OCI-LY3 (cell line): ENCODE results near the gene RPL13.

Experiments used
- H2AFZ ChIP-seq: fragments of 200-600, 300-600 bp; shearing (Covaris generic); 2 replicates; pipeline ENCODE4 v1.6.0; 2014; ENCODE audit warnings: antibody characterized with exemption, low read depth, low read length
- H3K27ac ChIP-seq: fragments of 200-600, 300-600 bp; sonication (generic); 2 replicates; pipeline ENCODE4 v1.5.1; 2014; ENCODE audit warnings: mild to moderate bottlenecking, low read length, moderate library complexity, mixed read lengths
- H3K27me3 ChIP-seq: fragments of 200-600, 300-600 bp; sonication (generic); 2 replicates; pipeline ENCODE4 v1.6.1; 2014; ENCODE audit warnings: low read depth, low read length, mixed read lengths
- H3K36me3 ChIP-seq: fragments of 200-600, 300-600 bp; sonication (generic); replicated peaks from 2 replicates; pipeline ENCODE3; 2014; ENCODE audit warnings: low read depth, low read length, mixed read lengths
- H3K4me1 ChIP-seq: fragments of 300-600, 200-600 bp; sonication (generic); 2 replicates; pipeline ENCODE4 v1.6.1; 2014; ENCODE audit warnings: low read length, mixed read lengths
- H3K4me2 ChIP-seq: fragments of 200-600, 300-600 bp; sonication (generic); 2 replicates; pipeline ENCODE4 v1.6.1; 2014; ENCODE audit warnings: low read length, mixed read lengths
- H3K4me3 ChIP-seq: fragments of 300-600, 200-600 bp; sonication (generic); 2 replicates; pipeline ENCODE4 v1.5.1; 2014; ENCODE audit warnings: antibody characterized with exemption, mild to moderate bottlenecking, low read length, moderate library complexity
- H3K79me2 ChIP-seq: fragments of 300-600, 200-600 bp; shearing (Covaris generic); 2 replicates; pipeline ENCODE4 v1.6.1; 2014; ENCODE audit warnings: mild to moderate bottlenecking, low read length, mixed read lengths
- H3K9ac ChIP-seq: fragments of 300-600, 200-600 bp; shearing (Covaris generic); 2 replicates; pipeline ENCODE4 v1.6.0; 2014; ENCODE audit warnings: mild to moderate bottlenecking, low read length, moderate library complexity
- H3K9me3 ChIP-seq: fragments of 200-600, 300-600 bp; shearing (Covaris generic); 2 replicates; pipeline ENCODE4 v1.6.1; 2014; ENCODE audit warnings: low read length, mixed read lengths; ENCODE audit not compliant: insufficient read depth
- H4K20me1 ChIP-seq: fragments of 200-600, 300-600 bp; sonication (generic); 2 replicates; pipeline ENCODE4 v1.6.1; 2016; ENCODE audit warnings: low read length, mixed read lengths; ENCODE audit not compliant: insufficient read depth
- EZH2phosphoT487 ChIP-seq: fragments of 200-600 bp; shearing (Covaris generic); IDR thresholded peaks from 2 replicates; pipeline ENCODE4 v1.6.1; 2018; ENCODE audit warnings: antibody characterized with exemption, mixed run types, low read depth
- TF ChIP-seq, protein P1 (sequence below): fragments of 200-600, 300-600 bp; sonication (generic); IDR thresholded peaks from 2 replicates; pipeline ENCODE4 v1.5.1; 2014; ENCODE audit warnings: antibody characterized with exemption, low read length, low read depth

RPL13 gene

DNA sequence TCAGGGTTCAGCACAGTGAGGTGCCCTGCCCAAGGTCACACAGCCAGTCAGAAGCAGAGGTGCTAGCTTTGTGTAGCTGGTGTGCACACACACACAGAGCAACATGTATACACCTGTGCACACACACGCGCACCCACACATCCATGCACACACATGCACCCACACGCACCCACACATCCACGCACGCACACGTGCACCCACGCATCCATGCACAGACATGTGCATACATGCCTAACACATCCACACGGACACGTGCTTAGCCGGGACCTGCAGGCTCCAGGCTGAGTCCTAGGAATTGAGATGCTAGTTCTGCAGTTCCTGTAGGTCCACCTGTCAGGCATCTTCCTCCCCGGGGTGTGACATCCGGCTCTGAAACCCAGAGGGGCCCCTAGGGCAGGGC lies 39.9 kb downstream of the RPL13 start:
- H3K27ac ChIP-seq = no peak overlapping the region
- H3K4me3 ChIP-seq = no peak overlapping the region
- H3K9me3 ChIP-seq = no peaks in the 10 kb centered on the region
- peaks cover 3% of the 10 kb centered on the region; the same call in 1 of the 2 replicates for H3K4me1 ChIP-seq
- H3K79me2 ChIP-seq = no peaks in the 10 kb centered on the region
- H4K20me1 ChIP-seq = no peaks in the 10 kb centered on the region
- no peak for TF ChIP-seq EZH2phosphoT487
- TF ChIP-seq, protein P1, sequence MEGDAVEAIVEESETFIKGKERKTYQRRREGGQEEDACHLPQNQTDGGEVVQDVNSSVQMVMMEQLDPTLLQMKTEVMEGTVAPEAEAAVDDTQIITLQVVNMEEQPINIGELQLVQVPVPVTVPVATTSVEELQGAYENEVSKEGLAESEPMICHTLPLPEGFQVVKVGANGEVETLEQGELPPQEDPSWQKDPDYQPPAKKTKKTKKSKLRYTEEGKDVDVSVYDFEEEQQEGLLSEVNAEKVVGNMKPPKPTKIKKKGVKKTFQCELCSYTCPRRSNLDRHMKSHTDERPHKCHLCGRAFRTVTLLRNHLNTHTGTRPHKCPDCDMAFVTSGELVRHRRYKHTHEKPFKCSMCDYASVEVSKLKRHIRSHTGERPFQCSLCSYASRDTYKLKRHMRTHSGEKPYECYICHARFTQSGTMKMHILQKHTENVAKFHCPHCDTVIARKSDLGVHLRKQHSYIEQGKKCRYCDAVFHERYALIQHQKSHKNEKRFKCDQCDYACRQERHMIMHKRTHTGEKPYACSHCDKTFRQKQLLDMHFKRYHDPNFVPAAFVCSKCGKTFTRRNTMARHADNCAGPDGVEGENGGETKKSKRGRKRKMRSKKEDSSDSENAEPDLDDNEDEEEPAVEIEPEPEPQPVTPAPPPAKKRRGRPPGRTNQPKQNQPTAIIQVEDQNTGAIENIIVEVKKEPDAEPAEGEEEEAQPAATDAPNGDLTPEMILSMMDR = no peak
- H3K27me3 ChIP-seq = no peaks in the 10 kb centered on the region
- H2AFZ ChIP-seq = no peak overlapping the region; the same call in 1 of the 2 replicates
- no peaks in the 10 kb centered on the region for H3K36me3 ChIP-seq
- H3K4me2 ChIP-seq = no peak overlapping the region
- no peak overlapping the region for H3K9ac ChIP-seq

DNA sequence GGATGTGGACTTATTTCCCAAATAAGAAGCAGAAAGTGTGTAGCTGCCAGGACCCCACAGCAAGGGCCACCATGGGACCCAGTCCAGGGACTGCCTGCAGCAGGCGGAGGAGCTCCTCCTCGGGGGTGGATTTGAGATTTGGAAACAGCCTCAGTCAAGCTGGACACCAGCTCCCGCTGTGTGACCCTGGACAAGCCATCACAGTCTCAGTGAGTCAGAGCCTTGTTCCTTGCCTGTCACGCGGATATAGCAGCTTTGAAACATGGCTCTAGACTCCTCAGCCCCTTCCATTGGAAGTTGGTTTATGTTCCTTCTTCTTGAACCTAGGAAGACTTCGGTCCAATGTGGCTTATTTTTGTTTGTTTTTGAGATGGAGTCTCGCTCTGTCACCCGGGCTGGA lies 40.5 kb downstream of the RPL13 start:
- TF ChIP-seq EZH2phosphoT487 = no peak
- TF ChIP-seq, protein P1 = no peak
- H3K4me1 ChIP-seq = peaks cover 3% of the 10 kb centered on the region; the same call in 1 of the 2 replicates
- H3K4me2 ChIP-seq = no peak overlapping the region
- no peak overlapping the region for H3K27ac ChIP-seq
- H2AFZ ChIP-seq = no peak overlapping the region
- no peaks in the 10 kb centered on the region for H3K9me3 ChIP-seq
- no peaks in the 10 kb centered on the region for H3K36me3 ChIP-seq
- H3K9ac ChIP-seq = no peak overlapping the region
- H3K79me2 ChIP-seq = no peaks in the 10 kb centered on the region
- no peaks in the 10 kb centered on the region for H4K20me1 ChIP-seq
- no peaks in the 10 kb centered on the region for H3K27me3 ChIP-seq
- H3K4me3 ChIP-seq = no peak overlapping the region

GRCh38 chr16:89601906-89602272 lies 41.4 kb downstream of the RPL13 start:
- no peaks in the 10 kb centered on the region for H3K79me2 ChIP-seq
- peaks cover 3% of the 10 kb centered on the region; the same call in 1 of the 2 replicates for H3K4me1 ChIP-seq
- TF ChIP-seq, protein P1 = no peak
- TF ChIP-seq EZH2phosphoT487 = no peak
- no peaks in the 10 kb centered on the region for H3K9me3 ChIP-seq
- no peak overlapping the region for H3K27ac ChIP-seq
- no peak overlapping the region for H3K4me3 ChIP-seq
- no peaks in the 10 kb centered on the region for H4K20me1 ChIP-seq
- no peak overlapping the region for H2AFZ ChIP-seq
- no peaks in the 10 kb centered on the region for H3K36me3 ChIP-seq
- no peak overlapping the region for H3K9ac ChIP-seq
- no peaks in the 10 kb centered on the region for H3K27me3 ChIP-seq
- no peak overlapping the region for H3K4me2 ChIP-seq

GRCh38 chr16:89602273-89602951 lies 41.9 kb downstream of the RPL13 start:
- no peaks in the 10 kb centered on the region for H3K9me3 ChIP-seq
- H4K20me1 ChIP-seq = no peaks in the 10 kb centered on the region
- H3K36me3 ChIP-seq = no peaks in the 10 kb centered on the region
- peaks cover 3% of the 10 kb centered on the region; the same call in 1 of the 2 replicates for H3K4me1 ChIP-seq
- no peak overlapping the region for H3K4me3 ChIP-seq
- H2AFZ ChIP-seq = no peak overlapping the region
- no peaks in the 10 kb centered on the region for H3K27me3 ChIP-seq
- H3K27ac ChIP-seq = no peak overlapping the region
- no peak overlapping the region for H3K4me2 ChIP-seq
- H3K79me2 ChIP-seq = no peaks in the 10 kb centered on the region
- H3K9ac ChIP-seq = no peak overlapping the region
- TF ChIP-seq, protein P1 = no peak
- no peak for TF ChIP-seq EZH2phosphoT487
